HEK293T (cell line): ENCODE measurements around the gene ADRA2A.

Experiments
- BHLHE40 ChIP-seq: fragments of 450-650 bp; IDR thresholded peaks from 2 replicates; pipeline ENCODE4 v1.6.1; 2016; ENCODE audit warnings: mild to moderate bottlenecking, moderate library complexity, borderline replicate concordance
- FOXK2 ChIP-seq: fragments of 450-650 bp; IDR thresholded peaks from 2 replicates; pipeline ENCODE4 v1.6.1; 2016; ENCODE audit warnings: mild to moderate bottlenecking
- FOXM1 ChIP-seq: fragments of 450-650 bp; IDR thresholded peaks from 2 replicates; pipeline ENCODE4 v1.6.1; 2017; ENCODE audit warnings: mild to moderate bottlenecking, borderline replicate concordance
- PKNOX1 ChIP-seq: fragments of 450-650 bp; IDR thresholded peaks from 2 replicates; pipeline ENCODE4 v1.6.1; 2016
- SP1 ChIP-seq: fragments of 450-650 bp; IDR thresholded peaks from 2 replicates; pipeline ENCODE4 v1.6.1; 2017
- ZNF384 ChIP-seq: fragments of 450-650 bp; IDR thresholded peaks from 2 replicates; pipeline ENCODE4 v1.6.1; 2016

DNA sequence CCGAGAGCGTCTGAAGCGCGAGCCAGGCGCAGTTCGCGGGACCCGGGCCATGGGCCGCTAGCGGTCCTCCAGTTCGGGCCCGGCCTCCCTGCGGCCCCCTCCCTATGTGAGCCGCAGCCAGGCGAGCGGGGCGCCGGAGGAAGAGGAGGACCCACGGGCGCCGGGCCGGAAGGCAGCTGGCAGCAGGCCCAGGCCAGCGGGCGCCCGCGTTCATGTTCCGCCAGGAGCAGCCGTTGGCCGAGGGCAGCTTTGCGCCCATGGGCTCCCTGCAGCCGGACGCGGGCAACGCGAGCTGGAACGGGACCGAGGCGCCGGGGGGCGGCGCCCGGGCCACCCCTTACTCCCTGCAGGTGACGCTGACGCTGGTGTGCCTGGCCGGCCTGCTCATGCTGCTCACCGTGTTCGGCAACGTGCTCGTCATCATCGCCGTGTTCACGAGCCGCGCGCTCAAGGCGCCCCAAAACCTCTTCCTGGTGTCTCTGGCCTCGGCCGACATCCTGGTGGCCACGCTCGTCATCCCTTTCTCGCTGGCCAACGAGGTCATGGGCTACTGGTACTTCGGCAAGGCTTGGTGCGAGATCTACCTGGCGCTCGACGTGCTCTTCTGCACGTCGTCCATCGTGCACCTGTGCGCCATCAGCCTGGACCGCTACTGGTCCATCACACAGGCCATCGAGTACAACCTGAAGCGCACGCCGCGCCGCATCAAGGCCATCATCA lies 1.1 kb downstream of the ADRA2A start:
- no peak for TF ChIP-seq ZNF384
- no peak for TF ChIP-seq FOXK2
- no peak for TF ChIP-seq PKNOX1
- TF ChIP-seq BHLHE40, result no peak
- no peak for TF ChIP-seq SP1
- no peak for TF ChIP-seq FOXM1
